Measurements from ENCODE around the gene GALNT5.

- TF ChIP-seq EZH2phosphoT487 (IDR thresholded peaks at IDR 0.05; ENCODE audit: borderline replicate concordance, low read length) (no peak), EZH2 (IDR thresholded peaks at IDR 0.05; ENCODE audit: low read length, unreplicated experiment) (no peak), CTCF (conservative IDR thresholded peaks at IDR 0.05; ENCODE audit: low read depth, low read length) (no peak)
These were observed 21.1 kb upstream of the GALNT5 start for GRCh38 chr2:157236404-157236803.

Data from PC-3 (cell line).